B cell (primary cell): ENCODE data around the gene IRF7. TPM values are rescaled to one million over a fixed set of nuclear protein-coding genes. Genes with fewer than 3 reads are reported as not detected.

Experiments
- ATAC-seq: fragments of 200-7000 bp; cut with Tn5 transposase; one replicate; pipeline ENCODE4 v1.10.0; 2021; ENCODE audit warnings: low read depth, mild to moderate bottlenecking, moderate number of reproducible peaks, moderate library complexity
- CTCF ChIA-PET: fragments of 350-600 bp; sonication (Branson Sonifier 250); formaldehyde crosslinking; loops from one replicate; lab custom pipeline; 2021; ENCODE audit warnings: antibody characterized with exemption, inconsistent platforms; lab: Charles Lee
- POLR2A ChIA-PET: fragments of 350-600 bp; sonication (Branson Sonifier 250); formaldehyde crosslinking; loops from one replicate; lab custom pipeline; 2021; ENCODE audit warnings: antibody characterized with exemption; lab: Charles Lee
- DNase-seq: peaks from one replicate; pipeline ENCODE4 v3.0.0; 2013
- H2AFZ ChIP-seq: 2 replicates; pipeline ENCODE4 v1.6.1; 2012; ENCODE audit warnings: mild to moderate bottlenecking, low read depth, low read length; ENCODE audit not compliant: insufficient read depth, poor library complexity, severe bottlenecking
- H3K27ac ChIP-seq, 2 donors: 1 replicate in 1 of 2; 2 replicates in 1 of 2; pipeline ENCODE4 v1.5.1; 2012 to 2013; ENCODE audit warnings: low read length in 2 of 2, mild to moderate bottlenecking in 2 of 2, moderate library complexity in 1 of 2
- H3K27me3 ChIP-seq, 4 experiments: fragments of 200-600 bp in 1 of 4; sonication (generic) in 1 of 4; replicated peaks in 1 of 4; 1 replicate in 2 of 4; 2 replicates in 2 of 4; pipeline versions ENCODE4 v1.6.1 to v1.7.0; 2013 to 2016; ENCODE audit warnings: low read length in 3 of 4, mild to moderate bottlenecking in 2 of 4, mixed read lengths in 1 of 4, moderate library complexity in 1 of 4; ENCODE audit not compliant: insufficient read depth in 4 of 4, control insufficient read depth in 3 of 4; ENCODE audit errors: control extremely low read depth in 1 of 4
- H3K36me3 ChIP-seq, 2 experiments: replicated peaks in 1 of 2; 1 replicate in 1 of 2; 2 replicates in 1 of 2; pipeline versions ENCODE4 v1.6.1 to v1.7.1; 2013; ENCODE audit warnings: low read length in 1 of 2; ENCODE audit not compliant: insufficient read depth in 2 of 2, control insufficient read depth in 1 of 2; ENCODE audit errors: control extremely low read depth in 1 of 2, extremely low read depth in 1 of 2
- H3K4me1 ChIP-seq, 2 donors: fragments of 200-600 bp in 1 of 2; sonication (generic) in 1 of 2; 1 replicate in 1 of 2; 2 replicates in 1 of 2; pipeline versions ENCODE4 v1.5.1 to v1.6.1; 2013 to 2017; ENCODE audit warnings: low read length in 2 of 2; ENCODE audit not compliant: control insufficient read depth in 2 of 2, insufficient read depth in 2 of 2
- H3K4me2 ChIP-seq: replicated peaks from 2 replicates; pipeline ENCODE3; 2012; ENCODE audit warnings: mild to moderate bottlenecking, low read depth, low read length; ENCODE audit not compliant: poor library complexity, severe bottlenecking
- H3K4me3 ChIP-seq, 5 experiments: fragments of 200-600 bp in 1 of 5; sonication (generic) in 1 of 5; 1 replicate in 3 of 5; 2 replicates in 2 of 5; pipeline versions ENCODE4 v1.5.1 to v1.7.0; 2011 to 2016; ENCODE audit warnings: low read length in 4 of 5, mild to moderate bottlenecking in 4 of 5, low read depth in 2 of 5, control low read depth in 1 of 5, moderate library complexity in 1 of 5; ENCODE audit not compliant: insufficient read depth in 1 of 5; ENCODE audit errors: control extremely low read depth in 1 of 5, extremely low read depth in 1 of 5
- H3K79me2 ChIP-seq: fragments of 200-600 bp; sonication (generic); one replicate; pipeline ENCODE4 v1.6.0; 2016; ENCODE audit warnings: low read length; ENCODE audit not compliant: control insufficient read depth, insufficient read depth
- H3K9ac ChIP-seq: fragments of 200-600 bp; sonication (generic); 2 replicates; pipeline ENCODE4 v1.6.1; 2017; ENCODE audit warnings: mild to moderate bottlenecking, low read length, moderate library complexity
- H3K9me3 ChIP-seq, 3 donors: one replicate each; pipeline versions ENCODE4 v1.6.1 to v1.7.1; 2013; ENCODE audit warnings: low read length in 2 of 3; ENCODE audit not compliant: control insufficient read depth in 2 of 3, insufficient read depth in 1 of 3; ENCODE audit errors: control extremely low read depth in 1 of 3
- H4K20me1 ChIP-seq: 2 replicates; pipeline ENCODE4 v1.6.0; 2012; ENCODE audit warnings: mild to moderate bottlenecking, low read length; ENCODE audit not compliant: insufficient read depth, control insufficient read depth, poor library complexity, severe bottlenecking
- H3K27ac Mint-ChIP-seq: one replicate; pipeline ENCODE4 v1.8.0; 2021; ENCODE audit warnings: mixed read lengths
- H3K27me3 Mint-ChIP-seq: one replicate; pipeline ENCODE4 v1.8.0; 2021; ENCODE audit warnings: mixed read lengths
- H3K4me1 Mint-ChIP-seq: one replicate; pipeline ENCODE4 v1.8.0; 2021; ENCODE audit warnings: mixed read lengths
- H3K4me3 Mint-ChIP-seq: one replicate; pipeline ENCODE4 v1.8.0; 2021; ENCODE audit warnings: mixed read lengths
- H3K9me3 Mint-ChIP-seq: one replicate; pipeline ENCODE4 v1.8.0; 2022; ENCODE audit warnings: mixed read lengths; ENCODE audit not compliant: insufficient read depth
- CTCF ChIP-seq: fragments of 200-600 bp; IDR thresholded peaks from one replicate; pipeline ENCODE4 v1.8.0; 2022; ENCODE audit warnings: antibody characterized with exemption, mild to moderate bottlenecking
- EZH2 ChIP-seq: IDR thresholded peaks from 2 replicates; pipeline ENCODE4 v1.6.1; 2012; ENCODE audit warnings: borderline replicate concordance, low read depth, mild to moderate bottlenecking, moderate library complexity, low read length; ENCODE audit not compliant: insufficient read depth, poor library complexity, severe bottlenecking
- WGBS: methylation state at CpG from one replicate; pipeline ENCODE4 v1.1.5; 2013; ENCODE audit warnings: missing lambda C conversion rate; ENCODE audit not compliant: insufficient coverage; 5-methylcytosine and 5-hydroxymethylcytosine counted together
- intact Hi-C: fragments of 100-400 bp; cut with micrococcal nuclease; formaldehyde crosslinking; loops from one replicate; pipeline ENCODE4 v1.10.0; 2022
- polyA plus RNA-seq: library from polyadenylated mRNA; depleted of rRNA; stranded (reverse); fragments of >200 nt; gene quantifications from 2 replicates; pipeline ENCODE4 v1.2.3, GENCODE V29; 2012
- total RNA-seq, 2 donors: library from RNA; stranded (reverse); fragments of 120-200 nt in 1 of 2; gene quantifications; 1 replicate in 1 of 2; 2 replicates in 1 of 2; pipeline versions ENCODE4 v1.2.3 to v1.2.4, GENCODE V29; 2013 to 2022

IRF7 gene
- total and polyA plus RNA-seq, 2 donors (not counting 1 experiment from before 2014, with no cell fraction given), result 136 to 184 TPM

DNA sequence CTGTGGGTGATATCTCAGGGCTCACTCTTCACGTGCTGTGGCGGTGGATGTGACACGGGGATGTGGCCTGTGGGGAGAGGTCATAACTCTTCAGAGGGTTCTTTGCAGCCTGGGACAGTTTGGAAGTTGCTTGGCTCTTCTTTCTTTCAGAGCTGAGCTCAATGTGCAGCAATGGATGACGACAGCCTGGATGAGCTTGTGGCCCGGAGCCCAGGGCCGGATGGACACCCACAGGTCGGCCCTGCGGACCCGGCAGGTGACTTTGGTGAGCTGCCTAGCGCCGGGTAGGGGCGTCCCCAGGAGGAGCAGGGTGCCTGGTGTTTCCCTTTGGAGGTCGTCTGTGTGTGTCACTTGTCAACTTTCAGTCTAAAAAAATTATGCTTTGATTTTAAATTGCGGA lies 34.4 kb downstream of the IRF7 start:
- Histone ChIP-seq H2AFZ (no peak overlapping the region), H3K4me3 (no peak overlapping the region), H3K9me3 (no peaks in the 10 kb centered on the region), H3K36me3 (peaks cover 1 to 26% of the 10 kb centered on the region in 2 experiments), H4K20me1 (peaks cover 88% of the 10 kb centered on the region), H3K27ac (no peak overlapping the region), H3K27me3 (no peaks in the 10 kb centered on the region), H3K4me1 (peaks cover 20 to 39% of the 10 kb centered on the region in 2 donors), H3K79me2 (peaks cover 94% of the 10 kb centered on the region), H3K4me2 (no peak overlapping the region), H3K9ac (no peak overlapping the region)
- intact Hi-C loops, result no loop called here
- 96% methylated on average over 11 of the region's 14 CpGs for WGBS
- Mint-ChIP-seq H3K9me3 (no peaks in the 10 kb centered on the region), H3K27me3 (no peaks in the 10 kb centered on the region), H3K4me3 (no peak overlapping the region), H3K27ac (no peak overlapping the region), H3K4me1 (peaks cover 37% of the 10 kb centered on the region)
- TF ChIP-seq CTCF, result no peak
- no peak for TF ChIP-seq EZH2
- POLR2A ChIA-PET, result no interaction called here
- no peak for DNase-seq
- CTCF ChIA-PET, result interaction anchor here (1.1 kb wide), 1 partner anchor 35 kb away, joined by 3 read pairs; the partner anchor contains the start of gene IRF7
- no peak for ATAC-seq

DNA sequence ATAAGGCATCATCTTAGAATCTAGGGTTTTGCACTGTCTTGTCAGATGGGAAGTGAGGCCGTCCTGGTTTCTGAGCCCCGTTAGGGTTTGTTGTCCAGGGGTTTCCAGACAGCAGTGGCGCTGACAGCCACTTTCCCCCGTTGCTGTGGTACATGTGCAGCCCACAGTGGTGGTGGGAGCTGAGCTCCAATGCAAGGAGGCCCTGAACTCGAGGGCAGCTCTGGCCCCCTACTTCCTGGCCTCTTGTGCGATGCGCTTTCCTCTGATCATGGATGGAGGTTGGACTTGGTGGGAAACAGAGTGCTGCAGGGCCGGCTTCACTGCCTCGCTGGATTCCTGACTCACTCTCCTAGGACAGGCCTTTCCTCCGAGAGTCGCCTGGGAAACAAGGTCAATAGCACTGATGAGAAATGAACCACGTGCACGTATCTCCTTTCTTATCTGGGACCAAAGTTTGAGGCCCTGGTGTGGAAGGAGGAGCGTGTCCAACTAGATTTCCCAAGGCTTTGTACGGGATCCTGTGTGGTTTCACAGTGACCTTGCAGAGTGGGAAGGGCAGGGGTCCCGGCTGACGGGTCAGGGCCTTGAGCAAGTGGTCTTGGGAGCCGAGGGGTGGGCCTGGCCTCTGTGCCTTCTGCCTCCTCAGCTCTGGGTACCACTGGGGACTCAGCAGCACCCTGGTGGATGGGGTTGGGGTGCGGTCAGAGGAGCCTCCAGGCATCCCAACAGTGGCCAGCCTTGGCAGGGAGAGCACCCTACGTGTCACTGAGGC lies 35.7 kb downstream of the IRF7 start:
- Histone ChIP-seq H2AFZ (no peak overlapping the region), H3K36me3 (peaks cover 1 to 20% of the 10 kb centered on the region in 2 experiments), H3K9me3 (peaks cover 0 to under 1% (median 0%) of the 10 kb centered on the region in 3 donors), H3K4me1 (peaks cover 26 to 41% of the 10 kb centered on the region in 2 donors), H4K20me1 (peaks cover 81% of the 10 kb centered on the region), H3K27me3 (peaks cover 0 to 2% (median under 1%) of the 10 kb centered on the region in 4 experiments), H3K79me2 (peaks cover 82% of the 10 kb centered on the region), H3K9ac (no peak overlapping the region), H3K4me3 (no peak overlapping the region), H3K4me2 (peak overlapping the region; percentile 6), H3K27ac (no peak overlapping the region)
- H3K9me3 Mint-ChIP-seq, result no peaks in the 10 kb centered on the region
- 94% methylated on average over 20 of the region's 20 CpGs for WGBS
- no peak overlapping the region for H3K27ac Mint-ChIP-seq
- no peak for TF ChIP-seq CTCF
- no peak for TF ChIP-seq EZH2
- peak overlapping the region; percentile 52 for H3K4me3 Mint-ChIP-seq
- no peak for DNase-seq
- ChIA-PET CTCF (interaction anchor here (1.1 kb wide), 1 partner anchor 36 kb away, joined by 3 read pairs; the partner anchor contains the start of gene IRF7), POLR2A (interaction anchor here (0.7 kb wide), 1 partner anchor 67 kb away, joined by 3 read pairs; no protein-coding TSS in a partner anchor)
- H3K4me1 Mint-ChIP-seq, result peaks cover 39% of the 10 kb centered on the region
- H3K27me3 Mint-ChIP-seq, result peaks cover 3% of the 10 kb centered on the region
- intact Hi-C loops, result loop anchor here (10.0 kb wide), 1 partner anchor 805 kb away; the partner anchor contains the start of gene BRSK2
- ATAC-seq, result no peak
